Stimulated activated CD4-positive, alpha-beta T cell treated with anti-CD3 and anti-CD28 coated beads, Interleukin-12 subunit alpha, Interleukin-12 subunit beta, amount 100 ng/mL, for 48 hours (primary cell): Measurements from ENCODE around the gene KDELR3.

Source experiments
- DNase-seq, 3 donors: peaks; one replicate each; pipeline ENCODE4 v3.0.0-alpha.2; 2020; ENCODE audit warnings: low read depth in 2 of 3, low spot score in 1 of 3

KDELR3 gene

GRCh38 chr22:38510416-38510970 is 42.6 kb downstream of the KDELR3 start:
- no peak for DNase-seq

GRCh38 chr22:38513063-38513462 is 45.2 kb downstream of the KDELR3 start:
- no peak for DNase-seq

- no peak for DNase-seq
Measured at GRCh38 chr22:38518620-38519019, 50.7 kb downstream of the KDELR3 start.

GRCh38 chr22:38519453-38520250 is 51.8 kb downstream of the KDELR3 start:
- DNase-seq, result no peak

GRCh38 chr22:38523029-38523428 is 55.1 kb downstream of the KDELR3 start:
- no peak for DNase-seq

GRCh38 chr22:38523479-38523878 is 55.6 kb downstream of the KDELR3 start:
- DNase-seq, result no peak

- DNase-seq, result no peak
Measured at GRCh38 chr22:38524429-38524828, 56.5 kb downstream of the KDELR3 start.

GRCh38 chr22:38531251-38531938 is 63.5 kb downstream of the KDELR3 start:
- DNase-seq, result no peak
